CD14-positive monocyte (primary cell): ENCODE measurements around the gene XXYLT1. TPM values are rescaled to one million over a fixed set of nuclear protein-coding genes. Genes with fewer than 3 reads are reported as not detected.
A peak's percentile ranks its signal among the peaks of the same experiment; 100 is the strongest.

Experiments
- DNase-seq, 3 donors: peaks; one replicate each; pipeline ENCODE4 v3.0.0-alpha.2; 2011 to 2022
- H2AFZ ChIP-seq: 2 replicates; pipeline ENCODE4 v1.6.0; 2012; ENCODE audit warnings: mild to moderate bottlenecking, low read depth, low read length, inconsistent platforms; ENCODE audit not compliant: insufficient read depth, poor library complexity, severe bottlenecking
- H3K27ac ChIP-seq, 2 donors: 1 replicate in 1 of 2; 2 replicates in 1 of 2; pipeline ENCODE4 v1.5.1; 2012 to 2013; ENCODE audit warnings: low read length in 2 of 2, control low read depth in 1 of 2, inconsistent platforms in 1 of 2, low read depth in 1 of 2, mild to moderate bottlenecking in 1 of 2
- H3K27me3 ChIP-seq, 2 donors: one replicate each; pipeline versions ENCODE4 v1.6.0 to v1.6.1; 2011 to 2013; ENCODE audit warnings: low read length in 2 of 2; ENCODE audit not compliant: control insufficient read depth in 2 of 2, insufficient read depth in 2 of 2
- H3K36me3 ChIP-seq, 2 donors: replicated peaks in 1 of 2; 1 replicate in 1 of 2; 2 replicates in 1 of 2; pipeline versions ENCODE4 v1.5.1 to v1.6.1; 2012 to 2013; ENCODE audit warnings: low read length in 2 of 2, control low read depth in 1 of 2, inconsistent platforms in 1 of 2, mild to moderate bottlenecking in 1 of 2; ENCODE audit not compliant: insufficient read depth in 2 of 2, control insufficient read depth in 1 of 2
- H3K4me1 ChIP-seq, 2 donors: 1 replicate in 1 of 2; 2 replicates in 1 of 2; pipeline versions ENCODE4 v1.5.1 to v1.6.1; 2012 to 2013; ENCODE audit warnings: low read length in 2 of 2, control low read depth in 1 of 2, inconsistent platforms in 1 of 2, mild to moderate bottlenecking in 1 of 2, moderate library complexity in 1 of 2; ENCODE audit not compliant: insufficient read depth in 2 of 2, control insufficient read depth in 1 of 2
- H3K4me2 ChIP-seq: replicated peaks from 2 replicates; pipeline ENCODE3; 2012; ENCODE audit warnings: low read length, moderate library complexity, mild to moderate bottlenecking; ENCODE audit not compliant: poor library complexity, severe bottlenecking; ENCODE audit errors: extremely low read depth
- H3K4me3 ChIP-seq, 3 experiments: fragments of 200-600 bp in 1 of 3; sonication (generic) in 1 of 3; replicated peaks in 1 of 3; 1 replicate in 2 of 3; 2 replicates in 1 of 3; pipeline ENCODE4 v1.5.1; 2011 to 2013; ENCODE audit warnings: low read length in 3 of 3, mild to moderate bottlenecking in 3 of 3, control low read depth in 2 of 3, low read depth in 2 of 3, inconsistent platforms in 1 of 3, moderate library complexity in 1 of 3
- H3K79me2 ChIP-seq: 2 replicates; pipeline ENCODE4 v1.6.0; 2012; ENCODE audit warnings: mild to moderate bottlenecking, control low read depth, inconsistent platforms, low read length, moderate library complexity; ENCODE audit not compliant: insufficient read depth
- H3K9ac ChIP-seq: 2 replicates; pipeline ENCODE4 v1.6.0; 2017; ENCODE audit warnings: low read length, mild to moderate bottlenecking; ENCODE audit not compliant: insufficient read depth, poor library complexity, severe bottlenecking
- H3K9me3 ChIP-seq, 2 donors: replicated peaks in 1 of 2; 1 replicate in 1 of 2; 2 replicates in 1 of 2; pipeline versions ENCODE4 v1.5.1 to v1.6.1; 2012 to 2013; ENCODE audit warnings: low read length in 2 of 2, control low read depth in 1 of 2; ENCODE audit not compliant: control insufficient read depth in 1 of 2, insufficient read depth in 1 of 2
- H4K20me1 ChIP-seq: 2 replicates; pipeline ENCODE4 v1.6.0; 2012; ENCODE audit warnings: mild to moderate bottlenecking, low read length, control low read depth, moderate library complexity; ENCODE audit not compliant: insufficient read depth
- H3K27ac Mint-ChIP-seq, 7 donors: one replicate each; pipeline ENCODE4 v1.8.0; 2020; ENCODE audit warnings: mild to moderate bottlenecking in 7 of 7, mixed read lengths in 7 of 7, moderate library complexity in 6 of 7, inconsistent platforms in 2 of 7
- H3K27me3 Mint-ChIP-seq, 3 donors: one replicate each; pipeline ENCODE4 v1.8.0; 2021 to 2022; ENCODE audit warnings: low read depth in 3 of 3, mild to moderate bottlenecking in 3 of 3, mixed read lengths in 3 of 3, moderate library complexity in 3 of 3, inconsistent platforms in 1 of 3
- H3K36me3 Mint-ChIP-seq, 2 donors: one replicate each; pipeline ENCODE4 v1.8.0; 2020; ENCODE audit warnings: mixed read lengths in 2 of 2, inconsistent platforms in 1 of 2, mild to moderate bottlenecking in 1 of 2
- H3K4me1 Mint-ChIP-seq: one replicate; pipeline ENCODE4 v1.8.0; 2020; ENCODE audit warnings: mild to moderate bottlenecking, mixed read lengths
- H3K4me3 Mint-ChIP-seq, 2 donors: one replicate each; pipeline ENCODE4 v1.8.0; 2020; ENCODE audit warnings: mild to moderate bottlenecking in 2 of 2, mixed read lengths in 2 of 2, moderate library complexity in 1 of 2
- H3K9me3 Mint-ChIP-seq, 7 donors: one replicate each; pipeline ENCODE4 v1.8.0; 2020 to 2022; ENCODE audit warnings: mixed read lengths in 7 of 7, mild to moderate bottlenecking in 6 of 7, moderate library complexity in 6 of 7, inconsistent platforms in 2 of 7
- CTCF ChIP-seq: fragments of 200-600 bp; IDR thresholded peaks from one replicate; pipeline ENCODE4 v1.8.0; 2022; ENCODE audit warnings: antibody characterized with exemption, mild to moderate bottlenecking
- WGBS: methylation state at CpG from one replicate; pipeline ENCODE4 v1.1.5; 2013; ENCODE audit warnings: missing lambda C conversion rate; ENCODE audit not compliant: insufficient coverage; 5-methylcytosine and 5-hydroxymethylcytosine counted together
- intact Hi-C, 2 donors: fragments of 100-400 bp; cut with micrococcal nuclease; formaldehyde crosslinking; loops; one replicate each; pipeline versions ENCODE4 v1.15.0 to v1.15.1; 2023
- polyA plus RNA-seq, 3 donors: library from polyadenylated mRNA; depleted of rRNA in 1 of 3; unstranded in 2 of 3; stranded (reverse) in 1 of 3; fragments of 300-500 nt in 2 of 3; fragments of >200 nt in 1 of 3; fragmentation: Illumina TruSeq in 2 of 3; gene quantifications; 1 replicate in 2 of 3; 2 replicates in 1 of 3; pipeline ENCODE4 v1.2.3, GENCODE V29; 2012 to 2021

XXYLT1 gene
- polyA plus RNA-seq, 3 donors, result 11.8 to 13.5 (median 13.2) TPM

- peak overlapping the region; percentile 15 for H3K9ac ChIP-seq
- H3K36me3 ChIP-seq, result no peaks in the 10 kb centered on the region
- no peak overlapping the region for H3K27ac ChIP-seq
- no peaks in the 10 kb centered on the region for H3K27me3 ChIP-seq
- H3K9me3 ChIP-seq, result no peaks in the 10 kb centered on the region
- peak overlapping the region in 1 of 2 donors; percentile 46 for H3K4me3 Mint-ChIP-seq
- peaks cover 7% of the 10 kb centered on the region in 2 donors for H3K4me1 ChIP-seq
- intact Hi-C loops, result no loop called here
- H3K4me3 ChIP-seq, result no peak overlapping the region
- H2AFZ ChIP-seq, result no peak overlapping the region
- H3K27me3 Mint-ChIP-seq, result peaks cover 4 to 10% (median 6%) of the 10 kb centered on the region in 3 donors
- no peak for DNase-seq
- no peaks in the 10 kb centered on the region for H3K79me2 ChIP-seq
- no peak overlapping the region for H3K4me2 ChIP-seq
- H3K9me3 Mint-ChIP-seq, result no peaks in the 10 kb centered on the region
- H4K20me1 ChIP-seq, result no peaks in the 10 kb centered on the region
- peaks cover 26% of the 10 kb centered on the region for H3K4me1 Mint-ChIP-seq
- H3K36me3 Mint-ChIP-seq, result no peaks in the 10 kb centered on the region
- no peak overlapping the region for H3K27ac Mint-ChIP-seq
- 84% methylated on average over 18 of the region's 22 CpGs for WGBS
- TF ChIP-seq CTCF, result no peak
Measured at GRCh38 chr3:195059471-195060216, 211.3 kb downstream of the XXYLT1 start.

- no peaks in the 10 kb centered on the region for H3K9me3 ChIP-seq
- no peak for TF ChIP-seq CTCF
- Mint-ChIP-seq H3K36me3 (no peaks in the 10 kb centered on the region), H3K4me1 (peaks cover 21% of the 10 kb centered on the region), H3K27ac (no peak overlapping the region), H3K9me3 (no peaks in the 10 kb centered on the region), H3K4me3 (peak overlapping the region; percentile 39 to 67), H3K27me3 (peaks cover 4 to 10% (median 6%) of the 10 kb centered on the region in 3 donors)
- no peaks in the 10 kb centered on the region for H4K20me1 ChIP-seq
- 4% methylated on average over 13 of the region's 13 CpGs for WGBS
- H3K4me1 ChIP-seq, result peaks cover 7% of the 10 kb centered on the region in 2 donors
- no peak for DNase-seq
- no peaks in the 10 kb centered on the region for H3K36me3 ChIP-seq
- peak overlapping the region; percentile 63 for H2AFZ ChIP-seq
- no peak overlapping the region for H3K27ac ChIP-seq
- H3K4me2 ChIP-seq, result no peak overlapping the region
- intact Hi-C loops, result no loop called here
- H3K4me3 ChIP-seq, result no peak overlapping the region
- H3K27me3 ChIP-seq, result no peaks in the 10 kb centered on the region
- H3K79me2 ChIP-seq, result no peaks in the 10 kb centered on the region
- H3K9ac ChIP-seq, result peak overlapping the region; percentile 15
Measured at GRCh38 chr3:195059006-195059350, 212.0 kb downstream of the XXYLT1 start.
